Panc1 (cell line): ENCODE results near the gene CHRNA7. TPM values are rescaled to one million over a fixed set of nuclear protein-coding genes. Genes with fewer than 3 reads are reported as not detected.

Source experiments
- ATAC-seq: fragments of 200-7000 bp; cut with Tn5 transposase; 2 replicates; pipeline ENCODE4 v1.9.1; 2020; ENCODE audit warnings: mild to moderate bottlenecking, moderate library complexity
- BruUV-seq: library from RNA; stranded (reverse); fragments of 400-500 nt; replicated peaks from 2 replicates; lab custom pipeline; 2021; lab: Mats Ljungman, UMichigan
- CTCF ChIA-PET: fragments of 300-600 bp; sonication (Branson Sonifier 250); formaldehyde crosslinking; loops from one replicate; lab custom pipeline; 2022; ENCODE audit warnings: antibody characterized with exemption; lab: Charles Lee
- POLR2A ChIA-PET: fragments of 300-600 bp; sonication (Branson Sonifier 250); formaldehyde crosslinking; loops from one replicate; lab custom pipeline; 2022; ENCODE audit warnings: antibody characterized with exemption; lab: Charles Lee
- DNase-seq: peaks from one replicate; pipeline ENCODE4 v3.0.0-alpha.2; 2010; ENCODE audit warnings: low read depth, low spot score
- H3K27ac ChIP-seq: 2 replicates; pipeline ENCODE4 v1.5.1; 2011; ENCODE audit warnings: mild to moderate bottlenecking, low read length, inconsistent platforms
- H3K27me3 ChIP-seq: fragments of 200-500 bp; sonication (Bioruptor generic); 2 replicates; pipeline ENCODE4 v1.6.0; 2014; ENCODE audit warnings: low read length, inconsistent platforms; ENCODE audit not compliant: control insufficient read depth, insufficient read depth
- H3K36me3 ChIP-seq: fragments of 200-500 bp; sonication (Bioruptor generic); 2 replicates; pipeline ENCODE4 v1.5.1; 2014; ENCODE audit warnings: inconsistent platforms, mild to moderate bottlenecking, low read length, moderate library complexity; ENCODE audit not compliant: control insufficient read depth, insufficient read depth
- H3K4me1 ChIP-seq: 2 replicates; pipeline ENCODE4 v1.5.1; 2011; ENCODE audit warnings: inconsistent platforms, mild to moderate bottlenecking, low read length, moderate library complexity; ENCODE audit not compliant: control insufficient read depth, insufficient read depth
- H3K4me3 ChIP-seq, 2 experiments: 2 replicates each; pipeline ENCODE4 v1.5.1; 2011 to 2012; ENCODE audit warnings: low read depth in 2 of 2, low read length in 2 of 2, mild to moderate bottlenecking in 2 of 2, inconsistent platforms in 1 of 2, moderate library complexity in 1 of 2
- H3K9me3 ChIP-seq: fragments of 200-500 bp; sonication (Bioruptor generic); 2 replicates; pipeline ENCODE4 v1.5.1; 2014; ENCODE audit warnings: low read depth, mild to moderate bottlenecking, inconsistent platforms, low read length, moderate library complexity; ENCODE audit not compliant: control insufficient read depth, insufficient read depth
- CTCF ChIP-seq: fragments of 450-650 bp; IDR thresholded peaks from 2 replicates; pipeline ENCODE4 v1.5.1; 2017; ENCODE audit warnings: mild to moderate bottlenecking
- POLR2AphosphoS5 ChIP-seq: IDR thresholded peaks from 2 replicates; pipeline ENCODE4 v1.6.1; 2012; ENCODE audit warnings: mild to moderate bottlenecking, low read depth, low read length, moderate library complexity
- REST ChIP-seq, 2 experiments: IDR thresholded peaks; 2 replicates each; pipeline ENCODE4 v1.6.1; 2011 to 2012; ENCODE audit warnings: low read depth in 2 of 2, control low read depth in 1 of 2, low read length in 1 of 2, mild to moderate bottlenecking in 1 of 2, moderate library complexity in 1 of 2; ENCODE audit not compliant: insufficient read depth in 1 of 2
- SIN3A ChIP-seq: IDR thresholded peaks from 2 replicates; pipeline ENCODE4 v1.6.1; 2012; ENCODE audit warnings: low read depth, mild to moderate bottlenecking, low read length, moderate library complexity, borderline replicate concordance; ENCODE audit not compliant: insufficient read depth
- TCF7L2 ChIP-seq: IDR thresholded peaks from 2 replicates; pipeline ENCODE4 v1.6.1; 2011; ENCODE audit warnings: mild to moderate bottlenecking, low read depth, low read length, inconsistent platforms
- in situ Hi-C: cut with HindIII; loops from 2 replicates; pipeline ENCODE4 v1.10.0; 2016; ENCODE audit warnings: low sequenced_read_pairs, low pct_unique_long_range_greater_than_20kb
- intact Hi-C: fragments of 100-400 bp; cut with micrococcal nuclease; formaldehyde crosslinking; loops from one replicate; pipeline ENCODE4 v1.10.0; 2022; ENCODE audit not compliant: unreplicated experiment
- total RNA-seq: library from RNA; stranded (reverse); gene quantifications from one replicate; pipeline ENCODE4 v1.2.1, GENCODE V29; 2021; ENCODE audit not compliant: unreplicated experiment

CHRNA7 gene
- total RNA-seq, 1 experiment from 2014 or later, result 3.3 TPM

DNA sequence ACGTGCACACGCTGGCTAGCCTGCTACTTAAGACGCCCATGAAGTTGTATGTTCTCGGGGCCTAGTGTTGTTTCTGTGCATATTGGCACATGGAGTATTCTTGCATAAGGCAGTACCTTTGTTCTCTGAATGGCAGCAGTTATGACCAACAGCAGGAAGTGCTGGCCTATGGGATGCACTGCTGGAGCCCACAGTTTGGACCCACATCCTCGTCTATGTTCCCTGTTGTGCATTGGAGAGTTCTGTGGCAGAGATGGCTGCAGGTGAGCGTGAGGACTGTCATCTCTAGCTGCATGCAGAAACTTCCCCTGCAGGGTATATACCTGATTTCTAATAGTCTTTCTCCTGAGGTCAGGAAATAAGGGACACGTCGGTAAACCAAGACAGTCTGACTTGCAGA is 81.8 kb downstream of the CHRNA7 start:
- Histone ChIP-seq H3K27ac (no peak overlapping the region), H3K4me3 (no peak overlapping the region), H3K36me3 (no peaks in the 10 kb centered on the region), H3K4me1 (no peaks in the 10 kb centered on the region), H3K9me3 (no peaks in the 10 kb centered on the region), H3K27me3 (no peaks in the 10 kb centered on the region)
- in situ Hi-C loops, result no loop called here
- DNase-seq, result no peak
- POLR2A ChIA-PET, result no interaction called here
- intact Hi-C loops, result loop anchor here (10.0 kb wide), 1 partner anchor 77 kb away; the partner anchor contains the start of gene CHRNA7
- BruUV-seq, result no TSS peak
- ATAC-seq, result no peak
- CTCF ChIA-PET, result no interaction called here
- TF ChIP-seq SIN3A, result no peak
- no peak for TF ChIP-seq REST (IDR thresholded peaks at IDR 0.05; ENCODE audit: insufficient read depth in 1 of 2, low read depth in 2 of 2, low read length in 1 of 2)
- TF ChIP-seq POLR2AphosphoS5, result no peak
- no peak for TF ChIP-seq CTCF
- no peak for TF ChIP-seq TCF7L2

DNA sequence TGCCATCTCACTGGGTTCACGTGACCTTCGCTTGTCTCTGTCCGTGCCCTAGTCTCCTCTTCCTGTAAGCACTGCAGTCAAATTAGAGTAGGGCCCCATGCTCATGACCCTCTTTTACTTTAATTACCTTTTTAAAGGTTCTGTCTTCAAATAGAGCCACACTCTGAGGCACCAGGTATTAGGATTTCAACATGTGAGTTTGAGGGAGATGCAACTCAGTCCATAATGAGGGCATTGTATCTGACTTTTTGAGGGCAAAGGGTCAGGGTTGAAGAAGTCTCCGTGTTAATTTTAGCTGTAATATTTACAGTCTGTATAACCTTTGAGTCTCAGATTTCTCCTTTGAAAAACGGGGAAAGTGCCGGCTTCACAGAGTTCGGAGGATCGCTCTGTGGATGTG is 82.9 kb downstream of the CHRNA7 start:
- no peaks in the 10 kb centered on the region for H3K4me1 ChIP-seq
- TF ChIP-seq POLR2AphosphoS5 (no peak), TCF7L2 (no peak), CTCF (no peak), REST (IDR thresholded peaks at IDR 0.05; ENCODE audit: insufficient read depth in 1 of 2, low read depth in 2 of 2, low read length in 1 of 2) (no peak), SIN3A (no peak)

More for the DNA sequence above, 82.9 kb downstream of the CHRNA7 start:
- H3K4me3 ChIP-seq, result no peak overlapping the region
- H3K27ac ChIP-seq, result no peak overlapping the region
- DNase-seq, result no peak
- POLR2A ChIA-PET, result no interaction called here
- intact Hi-C loops (loop anchor here (10.0 kb wide), 1 partner anchor 78 kb away; the partner anchor contains the start of gene CHRNA7), in situ Hi-C loops (no loop called here)
- H3K27me3 ChIP-seq, result no peaks in the 10 kb centered on the region
- CTCF ChIA-PET, result no interaction called here
- BruUV-seq, result no TSS peak
- no peaks in the 10 kb centered on the region for H3K36me3 ChIP-seq
- no peaks in the 10 kb centered on the region for H3K9me3 ChIP-seq
- ATAC-seq, result no peak
